Jurkat, Clone E6-1 (cell line): Measurements from ENCODE around the gene TACC3.

Experiments used
- DNase-seq: peaks from one replicate; pipeline ENCODE4 v3.0.0-alpha.2; 2011; ENCODE audit warnings: low read depth, low spot score
- H3K4me3 ChIP-seq: 2 replicates; pipeline ENCODE4 v1.5.1; 2011; ENCODE audit warnings: mild to moderate bottlenecking, low read length, control low read depth, moderate library complexity

TACC3 gene

DNA sequence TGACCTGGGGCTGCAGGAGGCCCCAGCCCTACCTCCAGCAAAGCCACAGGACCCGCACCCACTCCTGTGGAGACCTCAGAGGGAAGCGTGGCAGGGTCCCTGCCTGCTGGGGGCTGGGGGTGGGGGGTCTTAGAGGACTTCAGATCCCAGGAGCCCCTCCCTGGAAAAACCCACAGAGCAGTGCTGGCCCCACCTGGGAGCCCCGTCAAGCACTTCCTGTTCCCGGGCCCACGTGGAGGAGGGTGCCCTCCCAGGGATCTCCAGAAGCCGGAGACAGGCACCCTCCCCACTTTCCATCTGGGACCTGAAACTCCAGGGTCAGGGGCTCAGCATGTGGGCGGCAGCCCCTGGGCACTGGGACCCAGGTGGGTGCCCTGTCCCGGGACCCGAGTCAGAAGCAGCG lies 32.0 kb downstream of the TACC3 start:
- no peak for DNase-seq
- no peak overlapping the region for H3K4me3 ChIP-seq

DNA sequence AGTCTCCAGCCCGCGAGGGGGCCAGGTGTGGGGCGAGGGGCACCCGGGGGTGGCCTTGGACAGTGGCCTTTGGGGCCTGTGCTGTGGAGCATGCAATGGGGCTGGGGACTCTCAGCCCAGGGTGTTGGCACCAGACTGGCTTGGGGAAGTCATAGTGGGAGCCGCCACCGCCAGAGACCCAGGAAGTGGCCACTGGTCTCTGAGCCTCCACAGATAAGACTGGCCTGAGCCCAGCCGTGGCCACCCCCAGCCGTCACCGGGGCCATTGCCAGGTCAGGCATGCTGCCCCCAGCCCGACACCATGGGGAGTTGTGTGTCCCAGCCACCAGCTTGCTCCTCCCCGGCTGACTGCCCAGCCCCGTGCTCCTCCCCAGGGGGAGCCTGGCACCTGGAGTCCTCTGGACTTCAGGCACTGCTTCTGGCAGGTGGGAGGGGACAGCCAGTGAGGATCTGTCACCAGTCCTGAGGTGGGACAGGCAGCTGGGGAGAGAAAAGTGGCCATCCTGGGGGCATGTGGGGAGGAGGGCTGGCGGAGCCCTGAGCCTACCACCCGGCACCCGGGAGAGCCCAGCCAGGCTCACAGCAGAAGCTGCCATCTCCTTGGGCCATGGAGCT lies 32.5 kb downstream of the TACC3 start:
- H3K4me3 ChIP-seq, result no peak overlapping the region
- no peak for DNase-seq

DNA sequence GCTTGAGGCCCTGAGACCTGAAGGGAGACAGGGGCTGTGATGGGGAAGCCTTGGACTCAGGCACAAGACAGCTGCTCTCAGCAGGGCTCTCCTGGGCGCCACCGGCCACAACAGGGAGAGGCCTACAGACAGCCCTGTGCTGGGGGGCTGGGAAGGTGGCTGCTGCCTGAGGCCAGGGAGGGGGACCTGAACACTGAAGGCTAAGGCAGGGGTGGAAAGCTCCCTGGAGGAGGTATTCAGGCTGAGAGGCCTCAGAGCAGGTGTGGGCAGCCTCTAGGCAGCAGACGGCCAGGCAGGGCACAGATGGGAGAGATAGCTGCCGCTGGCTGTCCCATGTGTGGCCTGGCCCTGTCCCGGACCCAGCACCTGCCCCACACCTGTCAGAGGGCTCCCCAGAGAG lies 33.0 kb downstream of the TACC3 start:
- no peak for DNase-seq
- no peak overlapping the region for H3K4me3 ChIP-seq

DNA sequence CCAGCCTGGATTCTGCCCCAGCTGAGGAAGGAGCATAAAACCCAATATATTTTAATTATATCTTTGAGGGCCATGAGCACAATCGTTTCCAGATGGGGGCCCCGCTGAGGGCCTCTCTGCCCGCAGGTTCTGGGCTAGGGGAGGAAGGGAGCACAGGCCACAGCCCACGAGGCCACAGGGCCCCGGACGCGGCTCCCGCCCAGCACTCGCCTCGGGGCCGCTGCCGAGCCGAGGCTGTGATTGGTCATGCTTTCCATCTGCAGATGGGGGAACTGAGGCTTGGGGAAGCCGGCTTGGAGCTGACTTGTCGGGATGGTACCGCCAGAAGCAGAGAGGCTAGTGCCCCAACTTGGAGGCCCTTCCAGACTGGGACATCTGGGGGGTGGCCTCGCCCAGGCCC lies 34.0 kb downstream of the TACC3 start:
- H3K4me3 ChIP-seq, result no peak overlapping the region
- DNase-seq, result no peak

DNA sequence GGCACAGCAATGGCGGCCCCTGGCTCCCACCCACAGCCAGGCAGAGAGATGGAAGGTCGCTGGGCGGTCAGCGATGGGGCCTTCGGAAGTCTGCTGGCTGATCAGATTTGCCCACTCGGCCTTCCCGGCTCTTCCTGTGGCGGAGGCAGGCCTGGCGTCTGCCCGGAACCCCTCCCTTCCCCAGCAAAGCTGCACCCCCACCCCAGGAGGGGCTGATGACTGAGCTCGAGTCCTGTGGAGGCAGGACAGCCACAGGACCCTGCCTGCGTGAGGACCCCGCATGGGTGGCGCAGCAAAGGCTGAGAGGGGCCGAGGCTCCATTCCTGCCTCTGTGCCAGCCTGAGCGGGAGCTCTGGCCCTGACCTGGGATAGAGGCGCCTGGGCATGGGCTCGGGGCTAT lies 34.8 kb downstream of the TACC3 start:
- no peak for DNase-seq
- no peak overlapping the region for H3K4me3 ChIP-seq

DNA sequence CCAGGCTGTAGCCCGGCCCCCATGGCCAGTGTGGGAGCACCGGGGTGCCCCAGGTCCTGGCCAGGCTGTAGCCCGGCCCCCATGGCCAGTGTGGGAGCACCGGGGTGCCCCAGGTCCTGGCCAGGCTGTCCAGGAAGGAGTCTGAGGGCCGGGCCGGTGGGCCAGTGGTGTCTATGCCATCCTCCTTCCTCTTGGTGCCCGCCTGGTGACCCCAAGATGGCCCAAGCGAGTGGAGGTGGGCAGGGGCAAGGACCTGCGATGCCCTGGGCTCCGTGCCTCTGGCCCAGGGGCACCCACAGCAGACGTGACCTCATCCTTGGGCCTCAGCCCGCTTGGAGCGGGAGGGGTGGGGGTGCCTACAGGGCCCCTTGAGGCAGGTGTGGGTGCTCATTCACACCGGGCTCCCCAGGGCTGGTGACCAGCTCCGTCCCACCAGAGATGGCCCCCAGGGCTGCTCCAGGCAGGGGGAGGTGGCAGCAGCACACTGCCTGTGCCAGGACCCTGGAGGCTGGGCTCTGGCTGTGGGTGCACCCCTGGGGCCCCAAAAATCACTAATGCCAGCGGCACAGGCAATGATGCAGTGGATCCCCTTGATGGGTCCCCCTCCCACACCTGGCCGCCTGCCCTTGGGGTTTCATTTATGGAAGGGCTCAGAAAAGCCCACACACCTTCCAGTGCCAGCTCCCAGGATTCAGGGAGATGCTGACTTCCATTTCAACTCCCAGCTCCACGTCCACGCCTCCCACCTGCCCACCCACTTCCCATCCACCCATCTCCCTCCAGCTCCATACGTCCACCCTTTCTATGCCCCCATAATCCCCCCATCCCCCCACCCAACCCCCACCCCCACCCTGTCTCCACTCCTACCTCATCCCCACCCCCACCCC lies 35.8 kb downstream of the TACC3 start:
- DNase-seq, result no peak
- no peak overlapping the region for H3K4me3 ChIP-seq

DNA sequence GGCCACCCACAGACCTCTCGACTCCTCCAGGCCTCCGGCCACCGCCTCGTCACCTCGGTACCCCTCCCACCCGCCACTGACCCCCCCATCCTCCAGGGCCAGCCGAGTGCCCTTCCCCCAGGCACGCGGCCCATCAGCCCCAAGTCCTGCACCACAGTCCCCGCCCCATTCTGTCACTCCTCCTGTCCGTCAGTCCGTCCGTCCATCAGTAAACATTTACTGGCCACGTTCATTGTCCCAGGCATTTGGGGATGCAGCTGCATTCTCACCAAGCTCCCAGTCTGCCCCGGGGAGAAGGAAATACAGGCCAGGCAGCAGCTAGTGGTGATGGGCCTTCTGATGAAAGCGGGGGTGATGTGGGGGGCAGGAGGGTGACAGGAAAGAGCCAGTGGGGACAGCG lies 36.5 kb downstream of the TACC3 start:
- H3K4me3 ChIP-seq, result no peak overlapping the region
- DNase-seq, result no peak

DNA sequence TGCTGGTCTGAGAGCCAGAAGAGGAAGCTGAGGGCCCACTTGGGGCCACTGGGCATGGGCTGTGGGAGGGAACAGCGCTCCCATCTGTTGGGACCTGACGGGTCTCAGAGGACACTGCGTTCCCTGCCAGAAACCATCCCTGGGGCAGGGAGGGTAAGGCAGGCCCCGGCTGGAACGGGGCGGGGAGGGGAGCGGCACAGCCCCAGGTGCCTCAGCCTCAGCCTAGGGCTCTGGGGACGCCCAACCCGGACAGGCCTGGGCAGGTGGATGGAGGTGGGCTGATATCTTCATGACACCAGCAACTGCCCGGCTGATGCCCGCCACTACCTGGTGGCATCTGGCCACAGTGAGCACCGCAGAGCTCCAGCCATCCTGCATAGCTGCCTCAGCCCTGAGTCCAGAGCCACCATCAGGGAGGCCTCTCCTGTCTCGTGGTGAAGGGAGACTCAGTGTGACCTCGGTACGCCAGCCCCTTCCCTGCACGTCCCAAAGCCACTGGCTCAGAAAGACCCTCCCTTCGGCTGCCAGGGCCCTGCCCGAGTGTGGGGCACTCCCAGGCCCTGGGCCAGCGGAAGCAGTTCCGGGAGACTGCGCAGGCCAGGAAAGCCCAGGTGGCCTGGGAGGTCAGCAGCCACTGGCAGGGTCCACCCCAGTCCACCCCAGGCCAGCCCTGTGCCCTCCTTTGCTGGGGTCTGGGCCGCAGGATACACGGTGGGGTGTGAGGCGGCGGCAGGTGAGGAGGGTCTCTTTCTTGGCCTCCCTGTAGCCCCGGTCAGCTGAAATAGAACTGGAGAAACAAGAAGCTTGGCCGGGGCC lies 37.2 kb downstream of the TACC3 start:
- no peak for DNase-seq
- H3K4me3 ChIP-seq, result no peak overlapping the region

DNA sequence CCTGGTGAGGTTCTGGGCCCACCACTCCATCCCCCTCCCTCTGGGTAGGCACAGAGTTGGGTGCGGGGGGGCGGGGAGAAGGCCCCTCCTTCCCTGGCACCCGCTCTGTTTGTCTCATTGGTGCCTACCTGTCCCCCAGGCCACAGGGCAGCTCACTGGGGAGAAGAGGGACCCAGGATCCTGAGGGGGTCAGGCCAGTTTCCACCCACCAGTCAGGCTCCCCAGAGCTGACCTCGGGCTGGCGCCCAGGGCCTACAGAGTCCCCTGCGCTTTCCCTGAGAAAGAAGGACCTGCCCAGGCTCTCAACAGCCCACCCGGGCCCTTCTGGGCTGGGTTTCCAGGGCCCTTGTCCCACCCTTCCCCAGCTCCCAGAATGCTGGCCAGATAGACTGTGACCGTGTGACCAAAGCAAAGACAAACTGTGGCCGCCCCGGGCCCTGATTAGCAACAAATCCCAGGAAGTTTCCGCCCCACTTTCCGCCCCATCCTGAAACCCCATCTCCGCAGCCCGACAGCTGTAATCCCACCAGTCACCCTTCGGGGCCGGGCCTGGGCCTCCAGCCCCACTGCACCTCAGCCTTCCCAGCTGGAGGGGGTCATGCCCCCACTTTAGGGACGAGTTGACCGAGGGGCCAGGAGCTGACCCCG lies 38.0 kb downstream of the TACC3 start:
- DNase-seq, result no peak
- no peak overlapping the region for H3K4me3 ChIP-seq

DNA sequence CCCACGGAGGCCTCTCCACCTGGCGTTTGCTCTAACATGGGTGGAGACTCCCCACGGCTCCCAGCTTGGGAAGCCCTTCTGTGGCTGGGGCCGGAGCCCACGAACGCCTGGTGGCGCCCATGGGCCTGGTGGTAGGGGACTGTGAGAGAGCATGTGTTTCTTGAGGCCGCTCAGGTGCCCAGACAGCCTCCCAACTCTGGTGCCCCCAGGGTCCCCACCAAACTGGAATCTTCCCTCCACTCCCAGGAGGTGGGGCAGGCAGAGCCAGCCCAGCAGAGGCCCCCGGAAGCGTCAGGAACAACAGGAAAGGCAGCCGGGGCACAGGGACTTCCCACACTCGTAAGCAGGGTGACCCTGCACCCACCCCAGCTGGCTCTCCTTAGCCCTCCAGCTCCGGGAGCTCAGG lies 38.5 kb downstream of the TACC3 start:
- no peak for DNase-seq
- no peak overlapping the region for H3K4me3 ChIP-seq

DNA sequence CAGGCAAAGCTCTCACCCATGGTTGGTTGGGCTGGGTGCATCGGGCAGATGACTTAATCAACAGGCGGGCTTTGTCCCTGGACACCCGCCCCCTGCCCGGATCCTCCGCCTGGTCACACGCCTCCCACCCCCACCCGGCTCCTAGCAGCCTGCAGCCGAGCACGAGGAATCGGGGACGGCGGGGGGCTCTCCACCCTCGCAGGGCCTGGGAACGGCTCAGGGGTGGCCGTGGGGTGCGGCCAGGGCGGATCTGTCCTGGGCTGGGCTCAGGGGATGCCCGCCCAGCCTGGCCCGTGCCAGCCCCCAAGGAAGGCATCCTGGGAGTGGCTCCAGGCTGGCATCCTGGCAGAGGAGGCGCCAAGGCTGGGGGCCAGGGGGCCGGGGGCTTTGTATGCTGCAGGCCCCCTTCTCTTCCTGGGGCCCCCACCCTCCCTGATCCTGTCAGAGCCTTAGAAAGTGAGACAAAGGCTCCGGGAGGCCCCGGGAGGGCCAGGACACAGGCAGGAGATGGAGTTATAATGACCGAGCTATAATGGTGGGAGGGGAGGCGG lies 39.3 kb downstream of the TACC3 start:
- H3K4me3 ChIP-seq, result no peak overlapping the region
- DNase-seq, result no peak

DNA sequence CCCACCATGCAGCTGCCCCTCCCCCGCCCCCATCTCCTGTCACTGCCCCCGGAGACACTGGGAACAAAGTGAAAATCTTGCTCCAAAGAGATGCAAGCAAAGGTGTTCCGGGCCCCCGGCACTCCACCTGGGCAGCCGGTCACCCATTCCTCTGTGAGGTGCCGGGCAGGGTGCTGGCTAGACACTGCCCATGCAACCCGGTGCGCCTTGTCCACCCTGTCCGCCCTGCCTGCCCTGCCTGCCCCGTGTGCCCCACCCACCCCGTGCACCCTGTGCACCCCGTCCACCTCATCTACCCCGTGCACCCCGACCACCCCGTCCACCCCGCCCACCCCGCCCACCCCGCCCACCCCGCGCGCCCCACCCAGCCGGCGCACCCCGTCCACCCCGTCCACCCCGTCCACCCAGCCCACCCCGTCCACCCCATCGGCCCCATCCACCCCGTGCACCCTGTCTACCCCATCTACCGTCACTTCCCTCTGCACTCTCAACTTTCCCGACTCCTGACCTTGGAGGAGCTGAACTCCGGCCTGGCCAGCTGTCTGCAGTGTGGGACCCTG lies 39.9 kb downstream of the TACC3 start:
- no peak for DNase-seq
- no peak overlapping the region for H3K4me3 ChIP-seq

DNA sequence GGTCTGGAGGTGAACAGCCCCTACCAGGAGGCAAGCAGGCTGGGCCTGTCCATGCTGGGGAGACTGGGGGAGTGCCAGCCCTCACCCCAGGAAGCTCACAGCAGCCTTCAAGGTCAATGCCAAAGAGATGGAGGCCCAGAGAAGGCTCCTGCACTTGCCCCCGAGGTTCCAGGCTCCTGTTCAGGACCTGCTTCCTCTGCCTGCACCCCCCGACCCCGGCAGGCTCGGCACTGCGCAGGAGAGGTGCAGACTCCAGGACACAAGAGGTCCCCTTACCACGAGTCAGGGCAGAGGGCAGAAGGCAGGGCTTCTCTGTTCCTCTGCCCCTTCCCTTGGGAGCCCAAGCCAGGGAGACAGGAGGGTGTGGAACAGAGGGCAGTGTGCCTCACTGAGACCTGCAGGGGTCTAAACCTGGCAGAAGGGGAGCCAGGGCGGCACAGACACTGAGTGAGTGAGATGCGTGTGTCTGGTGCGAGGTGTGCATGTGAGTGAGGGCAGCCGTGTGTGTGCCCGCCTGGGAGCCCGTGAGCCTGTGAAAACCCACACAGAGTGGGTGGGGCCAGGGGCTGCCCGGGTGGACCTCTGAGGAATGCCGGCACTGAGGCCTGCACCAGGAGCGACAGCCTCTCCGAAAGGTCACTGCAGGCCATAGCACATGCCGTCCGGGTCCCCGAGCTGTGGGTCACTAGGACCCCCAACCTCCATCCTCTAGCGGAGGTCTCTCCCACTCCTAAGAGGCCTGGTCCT lies 41.1 kb downstream of the TACC3 start:
- DNase-seq, result no peak
- no peak overlapping the region for H3K4me3 ChIP-seq

DNA sequence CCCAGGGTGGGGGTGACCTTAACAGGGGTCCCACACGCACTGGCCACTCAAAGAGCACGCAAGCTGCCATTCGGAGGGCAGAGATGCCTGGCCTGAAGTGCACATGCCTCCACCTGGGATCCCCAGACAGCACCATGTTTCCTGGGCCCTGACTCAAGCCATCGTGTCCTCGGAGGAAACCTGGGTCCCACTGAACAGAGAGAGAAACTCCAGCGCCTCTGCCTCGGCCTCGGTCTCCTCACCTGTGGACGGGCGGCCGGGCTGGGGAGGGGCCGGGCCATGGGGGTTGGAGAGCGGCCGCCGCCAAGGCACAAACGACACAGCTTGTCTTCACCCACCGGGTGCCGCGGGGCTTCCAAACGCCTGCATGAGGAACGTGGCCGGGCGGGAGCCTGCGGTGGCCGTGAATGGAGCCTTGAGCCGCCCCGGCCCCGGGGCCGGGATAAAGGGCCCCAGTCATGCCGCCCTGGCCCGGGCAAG lies 41.8 kb downstream of the TACC3 start:
- no peak for DNase-seq
- no peak overlapping the region for H3K4me3 ChIP-seq

DNA sequence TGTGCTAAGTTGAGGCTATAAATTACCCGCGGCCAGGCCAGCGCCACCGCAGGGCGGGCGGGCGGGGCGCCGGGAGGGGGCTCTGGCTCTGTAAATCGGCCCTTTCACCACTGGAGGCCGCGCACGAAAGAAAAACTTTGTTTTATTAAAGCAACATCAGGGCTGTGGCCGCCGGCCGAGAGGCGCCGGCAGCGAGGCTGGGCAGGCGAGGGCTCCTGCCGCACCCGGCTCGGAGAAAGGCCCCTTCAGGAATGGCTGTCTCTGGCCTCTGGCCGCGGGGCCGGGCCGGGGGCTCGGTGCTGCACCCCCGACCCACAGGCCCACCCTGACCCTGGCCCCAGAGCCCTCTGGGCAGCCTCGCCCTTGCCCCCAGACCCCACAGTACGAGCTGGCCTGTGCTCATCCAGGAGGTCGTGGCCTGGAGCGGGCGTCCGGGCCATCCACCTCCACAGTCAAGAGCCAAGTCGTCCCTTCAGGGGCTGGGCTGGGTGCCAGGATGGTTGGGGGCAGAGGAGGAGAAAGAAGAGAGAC lies 42.3 kb downstream of the TACC3 start:
- no peak overlapping the region for H3K4me3 ChIP-seq
- no peak for DNase-seq

DNA sequence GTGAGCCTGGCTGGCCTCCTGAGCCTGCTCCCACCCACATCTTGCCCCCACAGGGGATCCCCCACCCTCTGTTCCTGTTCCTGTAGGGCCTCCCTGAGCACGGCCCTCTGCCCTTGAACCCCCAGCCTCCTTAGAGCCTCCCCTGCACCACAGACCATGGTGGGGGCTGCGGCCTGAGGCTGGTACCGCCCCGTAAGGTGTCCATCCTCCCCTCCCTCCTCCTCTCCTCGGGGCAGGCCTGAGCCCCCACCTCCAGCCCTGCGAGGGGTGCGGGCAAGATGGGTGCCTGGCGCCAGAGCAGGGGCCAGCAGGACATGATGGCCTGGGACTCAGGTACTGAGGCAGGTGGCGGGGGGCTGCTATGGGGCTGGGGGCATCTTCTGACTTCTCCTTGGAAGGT lies 43.3 kb downstream of the TACC3 start:
- DNase-seq, result no peak
- H3K4me3 ChIP-seq, result no peak overlapping the region

DNA sequence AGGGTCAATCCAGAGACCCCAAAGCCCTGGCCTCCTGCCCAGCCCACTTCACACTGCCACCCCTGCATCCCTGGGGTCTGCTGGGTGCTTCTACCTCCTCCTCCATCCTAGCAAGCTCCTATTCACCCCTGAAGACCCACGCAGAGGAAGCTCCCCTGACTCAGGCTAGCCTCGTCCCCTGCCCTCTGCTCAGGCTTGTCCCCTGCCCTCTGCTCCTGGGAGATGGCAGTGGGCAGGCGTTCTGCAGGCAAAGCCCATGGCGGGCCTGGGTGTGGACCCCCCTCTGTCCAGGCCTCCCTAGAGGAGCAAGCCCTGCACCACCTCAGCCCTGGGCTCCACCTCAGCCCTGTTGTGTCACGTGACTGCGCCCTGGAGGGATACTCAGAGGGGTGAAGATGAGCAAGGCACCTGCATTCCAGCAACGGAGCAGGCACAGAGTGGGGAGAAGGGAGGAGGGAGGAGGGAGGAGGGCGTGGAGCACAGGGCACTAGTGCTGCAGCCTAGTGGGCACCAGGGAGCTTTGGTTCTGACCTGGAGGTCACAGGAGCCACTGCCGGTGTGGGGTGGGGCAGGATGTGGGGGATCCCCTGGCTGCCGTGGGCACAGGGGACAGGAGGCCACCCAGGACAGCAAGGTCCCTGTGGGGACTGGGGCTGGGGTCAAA lies 44.2 kb downstream of the TACC3 start:
- DNase-seq, result no peak
- no peak overlapping the region for H3K4me3 ChIP-seq
